ENCODE measurements around the gene GRIP2. TPM values are rescaled to one million over a fixed set of nuclear protein-coding genes. Genes with fewer than 3 reads are reported as not detected.

GRIP2 gene
- total RNA-seq, 3 donors from 2014 or later (not counting 1 experiment from before 2014, with no cell fraction given), result not detected

DNA sequence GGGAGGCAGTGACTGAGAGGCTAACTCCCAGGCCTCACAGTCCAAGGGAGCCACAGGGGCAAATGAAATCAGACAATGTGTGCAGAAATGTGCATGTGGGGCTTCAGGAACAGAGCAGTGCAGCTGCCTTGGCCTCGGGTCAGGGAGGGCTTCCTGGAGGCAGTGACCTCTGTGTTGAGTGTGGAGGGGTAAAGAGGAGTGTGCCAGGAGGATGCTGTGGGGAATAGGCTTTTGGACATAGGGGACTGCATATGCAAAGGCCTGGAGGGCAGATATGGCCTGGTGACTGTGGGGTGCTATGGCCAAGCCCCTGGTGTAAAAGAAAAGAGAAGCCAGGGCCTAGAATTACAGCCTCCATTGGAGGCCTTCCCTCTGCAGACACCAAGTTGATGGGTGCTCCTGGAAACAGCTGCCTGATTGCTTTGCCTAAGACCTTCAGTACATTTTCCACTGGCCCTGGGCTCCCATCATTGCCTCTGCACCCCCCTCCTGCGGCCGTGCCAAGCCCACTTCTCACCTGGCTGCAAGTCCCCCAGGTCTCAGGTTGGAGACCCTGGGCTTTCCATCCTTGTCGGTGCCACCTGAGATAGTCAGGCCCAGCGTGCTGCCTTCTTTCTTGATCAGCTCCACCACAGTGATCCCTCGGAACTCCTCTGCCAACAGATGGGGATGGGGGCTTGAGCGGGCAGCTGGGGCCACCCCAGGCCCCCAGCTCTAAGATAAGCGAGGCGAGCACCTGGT, 15.1 kb downstream of the GRIP2 start:
- Mint-ChIP-seq H3K27ac (no peak overlapping the region), H3K4me3 (no peak overlapping the region), H3K27me3 (ENCODE audit: low read depth in 2 of 2) (peaks cover 11 to 21% of the 10 kb centered on the region in 2 donors), H3K36me3 (no peaks in the 10 kb centered on the region), H3K4me1 (no peaks in the 10 kb centered on the region), H3K9me3 (no peaks in the 10 kb centered on the region)
- WGBS (ENCODE audit: insufficient coverage), result 75% methylated on average over 9 of the region's 9 CpGs
- Histone ChIP-seq H3K4me3 (ENCODE audit: low read length) (no peak overlapping the region), H3K27ac (ENCODE audit: low read length) (no peak overlapping the region), H3K9me3 (ENCODE audit: control insufficient read depth, insufficient read depth, low read length) (no peaks in the 10 kb centered on the region), H3K4me1 (ENCODE audit: control insufficient read depth, insufficient read depth, low read length) (no peaks in the 10 kb centered on the region), H3K27me3 (ENCODE audit: control insufficient read depth, insufficient read depth, low read length) (no peaks in the 10 kb centered on the region), H3K36me3 (ENCODE audit: control insufficient read depth, insufficient read depth, low read length) (no peaks in the 10 kb centered on the region)
- ATAC-seq (no peak), DNase-seq (no peak)
- intact Hi-C loops (cut with micrococcal nuclease), result no loop called here
- no peak for TF ChIP-seq CTCF (IDR thresholded peaks at IDR 0.05)

GRCh38 chr3:14524311-14524711, 15.8 kb downstream of the GRIP2 start:
- Mint-ChIP-seq H3K36me3 (no peaks in the 10 kb centered on the region), H3K4me1 (no peaks in the 10 kb centered on the region), H3K27me3 (ENCODE audit: low read depth in 2 of 2) (peaks cover 5 to 17% of the 10 kb centered on the region in 2 donors), H3K4me3 (no peak overlapping the region), H3K27ac (no peak overlapping the region), H3K9me3 (no peaks in the 10 kb centered on the region)
- TF ChIP-seq CTCF (IDR thresholded peaks at IDR 0.05), result no peak
- no peaks in the 10 kb centered on the region for H3K4me1 ChIP-seq (ENCODE audit: control insufficient read depth, insufficient read depth, low read length)
- H3K27me3 ChIP-seq (ENCODE audit: control insufficient read depth, insufficient read depth, low read length), result no peaks in the 10 kb centered on the region
- no peaks in the 10 kb centered on the region for H3K36me3 ChIP-seq (ENCODE audit: control insufficient read depth, insufficient read depth, low read length)
- H3K27ac ChIP-seq (ENCODE audit: low read length), result no peak overlapping the region
- no peak for DNase-seq
- no peak overlapping the region for H3K4me3 ChIP-seq (ENCODE audit: low read length)
- intact Hi-C loops (cut with micrococcal nuclease), result no loop called here
- H3K9me3 ChIP-seq (ENCODE audit: control insufficient read depth, insufficient read depth, low read length), result no peaks in the 10 kb centered on the region
- ATAC-seq, result no peak
- WGBS (ENCODE audit: insufficient coverage), result 93% methylated on average over 14 of the region's 14 CpGs

DNA sequence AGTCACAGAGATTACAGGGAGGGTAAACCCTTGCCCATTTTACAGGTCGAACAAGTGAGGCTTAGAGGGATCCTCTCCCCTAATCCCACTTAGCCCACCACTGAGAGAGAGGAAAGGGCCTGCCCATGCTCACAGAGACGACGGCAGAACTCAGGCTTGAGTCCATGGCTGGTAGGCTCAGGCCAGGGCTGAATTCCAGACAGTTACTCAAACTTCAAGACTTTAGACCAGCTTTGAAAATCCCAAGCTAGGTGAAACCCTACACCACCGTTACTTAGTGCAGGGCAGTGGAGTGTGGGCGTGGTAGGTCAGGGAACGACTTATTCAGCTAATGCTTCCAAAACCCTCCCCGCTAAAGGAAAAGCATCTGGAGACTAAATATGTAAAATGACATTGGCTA, 16.4 kb downstream of the GRIP2 start:
- no peak overlapping the region for H3K27ac ChIP-seq (ENCODE audit: low read length)
- ATAC-seq (no peak), DNase-seq (no peak)
- intact Hi-C loops (cut with micrococcal nuclease), result no loop called here
- TF ChIP-seq CTCF (IDR thresholded peaks at IDR 0.05), result no peak
- no peaks in the 10 kb centered on the region for H3K9me3 ChIP-seq (ENCODE audit: control insufficient read depth, insufficient read depth, low read length)
- WGBS (ENCODE audit: insufficient coverage), result 88% methylated on average over 2 of the region's 7 CpGs
- H3K27ac Mint-ChIP-seq, result no peak overlapping the region
- H3K4me1 Mint-ChIP-seq, result no peaks in the 10 kb centered on the region
- H3K4me3 ChIP-seq (ENCODE audit: low read length), result no peak overlapping the region
- H3K27me3 Mint-ChIP-seq (ENCODE audit: low read depth in 2 of 2), result peaks cover 5 to 17% of the 10 kb centered on the region in 2 donors
- H3K36me3 Mint-ChIP-seq, result no peaks in the 10 kb centered on the region
- no peaks in the 10 kb centered on the region for H3K27me3 ChIP-seq (ENCODE audit: control insufficient read depth, insufficient read depth, low read length)
- H3K4me3 Mint-ChIP-seq, result no peak overlapping the region
- H3K9me3 Mint-ChIP-seq, result no peaks in the 10 kb centered on the region
- H3K4me1 ChIP-seq (ENCODE audit: control insufficient read depth, insufficient read depth, low read length), result no peaks in the 10 kb centered on the region
- no peaks in the 10 kb centered on the region for H3K36me3 ChIP-seq (ENCODE audit: control insufficient read depth, insufficient read depth, low read length)

DNA sequence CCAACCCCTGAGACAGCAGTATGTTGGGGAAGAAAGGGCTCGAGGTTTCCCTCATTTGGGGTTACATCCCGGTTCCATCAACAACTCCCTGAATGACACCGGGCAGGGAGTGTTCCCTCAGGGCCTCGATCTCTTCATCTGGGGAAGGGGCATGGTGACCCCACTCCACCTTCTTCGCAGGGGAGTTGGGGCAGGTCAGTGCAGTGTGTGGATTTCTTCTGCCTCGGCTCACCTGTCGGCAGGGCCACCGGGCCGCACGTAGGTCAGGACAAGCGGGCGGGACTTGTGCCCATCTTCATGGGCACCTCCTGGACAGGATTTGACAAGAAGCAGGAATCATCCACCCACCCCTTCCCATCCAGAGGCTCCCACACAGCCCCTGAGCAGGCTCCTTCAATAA, 17.4 kb downstream of the GRIP2 start:
- ATAC-seq, result no peak
- WGBS (ENCODE audit: insufficient coverage), result 93% methylated on average over 12 of the region's 12 CpGs
- no peak overlapping the region for H3K4me3 Mint-ChIP-seq
- no peaks in the 10 kb centered on the region for H3K4me1 ChIP-seq (ENCODE audit: control insufficient read depth, insufficient read depth, low read length)
- no peaks in the 10 kb centered on the region for H3K9me3 ChIP-seq (ENCODE audit: control insufficient read depth, insufficient read depth, low read length)
- H3K4me3 ChIP-seq (ENCODE audit: low read length), result no peak overlapping the region
- TF ChIP-seq CTCF (IDR thresholded peaks at IDR 0.05), result no peak
- no peaks in the 10 kb centered on the region for H3K4me1 Mint-ChIP-seq
- H3K9me3 Mint-ChIP-seq, result no peaks in the 10 kb centered on the region
- no peaks in the 10 kb centered on the region for H3K36me3 ChIP-seq (ENCODE audit: control insufficient read depth, insufficient read depth, low read length)
- H3K27ac Mint-ChIP-seq, result no peak overlapping the region
- no peaks in the 10 kb centered on the region for H3K27me3 ChIP-seq (ENCODE audit: control insufficient read depth, insufficient read depth, low read length)
- intact Hi-C loops (cut with micrococcal nuclease), result no loop called here
- no peaks in the 10 kb centered on the region for H3K36me3 Mint-ChIP-seq
- no peak for DNase-seq
- no peak overlapping the region for H3K27ac ChIP-seq (ENCODE audit: low read length)
- H3K27me3 Mint-ChIP-seq (ENCODE audit: low read depth in 2 of 2), result peaks cover 0 to 15% of the 10 kb centered on the region in 2 donors

All from natural killer cell (primary cell).